ENCODE data around the gene CD177.
"Not testable (repeated sequence)": the region's sequence is repeated elsewhere in the genome, so short reads cannot be mapped to it uniquely, and the experiment has no call there.

The CD177 gene

GRCh38 chr19:43336508-43336907 is 17.0 kb upstream of the CD177 start:
- not testable (repeated sequence) for DNase-seq

- DNase-seq = no peak
These were observed 15.7 kb upstream of the CD177 start for GRCh38 chr19:43337737-43338136.

- DNase-seq = no peak
These were observed 15.0 kb upstream of the CD177 start for GRCh38 chr19:43338530-43338929.

GRCh38 chr19:43339243-43339930 is 14.1 kb upstream of the CD177 start:
- not testable (repeated sequence) for DNase-seq

GRCh38 chr19:43340101-43340500 is 13.4 kb upstream of the CD177 start:
- not testable (repeated sequence) for DNase-seq

- DNase-seq = not testable (repeated sequence)
These were observed 12.4 kb upstream of the CD177 start for GRCh38 chr19:43341098-43341497.

- DNase-seq = not testable (repeated sequence)
These were observed 11.4 kb upstream of the CD177 start for GRCh38 chr19:43342104-43342503.

GRCh38 chr19:43344347-43344925 is 9.1 kb upstream of the CD177 start:
- DNase-seq = not testable (repeated sequence)

GRCh38 chr19:43349813-43350212 is 3.7 kb upstream of the CD177 start:
- DNase-seq = not testable (repeated sequence)

- DNase-seq = no peak
These were observed 1.3 kb upstream of the CD177 start for GRCh38 chr19:43351998-43352746.

GRCh38 chr19:43354305-43354627 is 780 bp downstream of the CD177 start:
- DNase-seq = no peak

- DNase-seq = not testable (repeated sequence)
These were observed 3.3 kb downstream of the CD177 start for GRCh38 chr19:43356749-43357148.

GRCh38 chr19:43362179-43362578 is 8.7 kb downstream of the CD177 start:
- DNase-seq = no peak

GRCh38 chr19:43362745-43363144 is 9.3 kb downstream of the CD177 start:
- no peak for DNase-seq

- not testable (repeated sequence) for DNase-seq
These were observed 12.2 kb downstream of the CD177 start for GRCh38 chr19:43365677-43366076.

GRCh38 chr19:43367822-43368221 is 14.3 kb downstream of the CD177 start:
- DNase-seq = no peak

GRCh38 chr19:43368897-43369296 is 15.4 kb downstream of the CD177 start:
- not testable (repeated sequence) for DNase-seq

GRCh38 chr19:43371909-43372308 is 18.4 kb downstream of the CD177 start:
- no peak for DNase-seq

- DNase-seq = no peak
These were observed 19.0 kb downstream of the CD177 start for GRCh38 chr19:43372462-43372861.

- not testable (repeated sequence) for DNase-seq
These were observed 24.1 kb downstream of the CD177 start for GRCh38 chr19:43377624-43378023.

- DNase-seq = no peak
These were observed 26.5 kb downstream of the CD177 start for GRCh38 chr19:43380008-43380407.

- no peak for DNase-seq
These were observed 27.4 kb downstream of the CD177 start for GRCh38 chr19:43380771-43381386.

- DNase-seq = not testable (repeated sequence)
These were observed 29.2 kb downstream of the CD177 start for GRCh38 chr19:43382586-43383216.
